ENCODE results near the gene PNKP.
A peak's percentile ranks its signal among the peaks of the same experiment; 100 is the strongest.

The PNKP gene

GRCh38 chr19:49844138-49845095, 23.0 kb downstream of the PNKP start:
- peaks cover 6% of the 10 kb centered on the region for H3K9me3 Mint-ChIP-seq
- peak overlapping the region; percentile 86 for H3K27ac Mint-ChIP-seq
- H3K27me3 Mint-ChIP-seq = no peaks in the 10 kb centered on the region
- H3K4me1 Mint-ChIP-seq = peaks cover 16% of the 10 kb centered on the region
- ATAC-seq (ENCODE audit: low read depth) (no peak), DNase-seq (ENCODE audit: low spot score in 2 of 2) (no peak)
- H3K4me3 Mint-ChIP-seq = peak overlapping the region; percentile 79
- peaks cover 8% of the 10 kb centered on the region for H3K36me3 Mint-ChIP-seq

- H3K36me3 Mint-ChIP-seq = peaks cover 16% of the 10 kb centered on the region
- ATAC-seq (ENCODE audit: low read depth) = peak; percentile 99
Observed at GRCh38 chr19:49843265-49843664, 24.1 kb downstream of the PNKP start.

GRCh38 chr19:49840736-49841249, 26.6 kb downstream of the PNKP start:
- Mint-ChIP-seq H3K4me3 (no peak overlapping the region), H3K27ac (peak overlapping the region; percentile 86), H3K4me1 (peaks cover 9% of the 10 kb centered on the region), H3K27me3 (no peaks in the 10 kb centered on the region), H3K9me3 (no peaks in the 10 kb centered on the region), H3K36me3 (peaks cover 29% of the 10 kb centered on the region)
- DNase-seq (ENCODE audit: low spot score in 2 of 2) (no peak), ATAC-seq (ENCODE audit: low read depth) (no peak)

More at GRCh38 chr19:49843265-49843664, 24.1 kb downstream of the PNKP start:
- Mint-ChIP-seq H3K9me3 (no peaks in the 10 kb centered on the region), H3K4me1 (peaks cover 11% of the 10 kb centered on the region), H3K4me3 (peak overlapping the region; percentile 60), H3K27me3 (no peaks in the 10 kb centered on the region), H3K27ac (peak overlapping the region; percentile 86)
- DNase-seq (ENCODE audit: low spot score in 2 of 2) = peak in 1 of 2 donors; percentile 71

GRCh38 chr19:49840321-49840720, 27.1 kb downstream of the PNKP start:
- no peak for ATAC-seq (ENCODE audit: low read depth)
- Mint-ChIP-seq H3K27ac (no peak overlapping the region), H3K36me3 (peaks cover 29% of the 10 kb centered on the region), H3K9me3 (no peaks in the 10 kb centered on the region), H3K4me1 (peaks cover 9% of the 10 kb centered on the region), H3K4me3 (no peak overlapping the region), H3K27me3 (no peaks in the 10 kb centered on the region)
- no peak for DNase-seq (ENCODE audit: low spot score in 2 of 2)

GRCh38 chr19:49839713-49840112, 27.7 kb downstream of the PNKP start:
- no peaks in the 10 kb centered on the region for H3K9me3 Mint-ChIP-seq
- no peak overlapping the region for H3K4me3 Mint-ChIP-seq
- peaks cover 9% of the 10 kb centered on the region for H3K4me1 Mint-ChIP-seq
- H3K27ac Mint-ChIP-seq = no peak overlapping the region
- no peak for ATAC-seq (ENCODE audit: low read depth)
- no peaks in the 10 kb centered on the region for H3K27me3 Mint-ChIP-seq
- DNase-seq (ENCODE audit: low spot score in 2 of 2) = no peak
- peaks cover 33% of the 10 kb centered on the region for H3K36me3 Mint-ChIP-seq

GRCh38 chr19:49838885-49839588, 28.3 kb downstream of the PNKP start:
- Mint-ChIP-seq H3K27me3 (no peaks in the 10 kb centered on the region), H3K36me3 (peaks cover 34% of the 10 kb centered on the region), H3K4me1 (peaks cover 8% of the 10 kb centered on the region), H3K27ac (peak overlapping the region; percentile 9), H3K9me3 (no peaks in the 10 kb centered on the region), H3K4me3 (no peak overlapping the region)
- no peak for DNase-seq (ENCODE audit: low spot score in 2 of 2)
- ATAC-seq (ENCODE audit: low read depth) = no peak

GRCh38 chr19:49837425-49837824, 30.0 kb downstream of the PNKP start:
- no peak for ATAC-seq (ENCODE audit: low read depth)
- DNase-seq (ENCODE audit: low spot score in 2 of 2) = no peak
- Mint-ChIP-seq H3K27me3 (no peaks in the 10 kb centered on the region), H3K27ac (peak overlapping the region; percentile 62), H3K4me1 (peaks cover 3% of the 10 kb centered on the region), H3K4me3 (no peak overlapping the region), H3K36me3 (peaks cover 40% of the 10 kb centered on the region), H3K9me3 (no peaks in the 10 kb centered on the region)

- Mint-ChIP-seq H3K4me3 (no peak overlapping the region), H3K9me3 (no peaks in the 10 kb centered on the region), H3K36me3 (peaks cover 42% of the 10 kb centered on the region), H3K4me1 (peaks cover 2% of the 10 kb centered on the region), H3K27me3 (no peaks in the 10 kb centered on the region), H3K27ac (peak overlapping the region; percentile 62)
- DNase-seq (ENCODE audit: low spot score in 2 of 2) (no peak), ATAC-seq (ENCODE audit: low read depth) (no peak)
Observed at GRCh38 chr19:49837009-49837310, 30.4 kb downstream of the PNKP start.

GRCh38 chr19:49836176-49837008, 31.0 kb downstream of the PNKP start:
- no peak overlapping the region for H3K4me3 Mint-ChIP-seq
- H3K4me1 Mint-ChIP-seq = peaks cover 2% of the 10 kb centered on the region
- no peak overlapping the region for H3K27ac Mint-ChIP-seq
- peaks cover 44% of the 10 kb centered on the region for H3K36me3 Mint-ChIP-seq
- H3K9me3 Mint-ChIP-seq = no peaks in the 10 kb centered on the region
- ATAC-seq (ENCODE audit: low read depth) (no peak), DNase-seq (ENCODE audit: low spot score in 2 of 2) (no peak)
- H3K27me3 Mint-ChIP-seq = no peaks in the 10 kb centered on the region

- ATAC-seq (ENCODE audit: low read depth) = no peak
- DNase-seq (ENCODE audit: low spot score in 2 of 2) = no peak
- H3K27ac Mint-ChIP-seq = no peak overlapping the region
- H3K4me1 Mint-ChIP-seq = peaks cover under 1% of the 10 kb centered on the region
- no peaks in the 10 kb centered on the region for H3K27me3 Mint-ChIP-seq
- no peaks in the 10 kb centered on the region for H3K9me3 Mint-ChIP-seq
- peaks cover 44% of the 10 kb centered on the region for H3K36me3 Mint-ChIP-seq
- H3K4me3 Mint-ChIP-seq = no peak overlapping the region
Observed at GRCh38 chr19:49835562-49835961, 31.8 kb downstream of the PNKP start.

- no peaks in the 10 kb centered on the region for H3K4me1 Mint-ChIP-seq
- H3K4me3 Mint-ChIP-seq = no peak overlapping the region
Observed at GRCh38 chr19:49833599-49833998, 33.8 kb downstream of the PNKP start.

GRCh38 chr19:49832556-49832955, 34.8 kb downstream of the PNKP start:
- H3K9me3 Mint-ChIP-seq = no peaks in the 10 kb centered on the region
- no peak for ATAC-seq (ENCODE audit: low read depth)
- no peak overlapping the region for H3K27ac Mint-ChIP-seq
- H3K4me1 Mint-ChIP-seq = no peaks in the 10 kb centered on the region
- H3K27me3 Mint-ChIP-seq = no peaks in the 10 kb centered on the region
- DNase-seq (ENCODE audit: low spot score in 2 of 2) = no peak
- peaks cover 23% of the 10 kb centered on the region for H3K36me3 Mint-ChIP-seq
- H3K4me3 Mint-ChIP-seq = no peak overlapping the region

More at GRCh38 chr19:49833599-49833998, 33.8 kb downstream of the PNKP start:
- DNase-seq (ENCODE audit: low spot score in 2 of 2) (no peak), ATAC-seq (ENCODE audit: low read depth) (no peak)
- peaks cover 32% of the 10 kb centered on the region for H3K36me3 Mint-ChIP-seq
- H3K27ac Mint-ChIP-seq = no peak overlapping the region
- no peaks in the 10 kb centered on the region for H3K27me3 Mint-ChIP-seq
- no peaks in the 10 kb centered on the region for H3K9me3 Mint-ChIP-seq

- Mint-ChIP-seq H3K36me3 (peaks cover 17% of the 10 kb centered on the region), H3K4me1 (peaks cover under 1% of the 10 kb centered on the region), H3K9me3 (no peaks in the 10 kb centered on the region), H3K4me3 (no peak overlapping the region), H3K27ac (no peak overlapping the region), H3K27me3 (no peaks in the 10 kb centered on the region)
- ATAC-seq (ENCODE audit: low read depth) = no peak
- DNase-seq (ENCODE audit: low spot score in 2 of 2) = no peak
Observed at GRCh38 chr19:49831592-49831991, 35.8 kb downstream of the PNKP start.

All from memory B cell (primary cell).